Measurements from ENCODE around the gene SLX4. TPM values are rescaled to one million over a fixed set of nuclear protein-coding genes. Genes with fewer than 3 reads are reported as not detected.

The SLX4 gene
- polyA plus RNA-seq, 4 donors = 1.1 to 6.0 (median 2.7) TPM

GRCh38 chr16:3564130-3564888 is 47.1 kb downstream of the SLX4 start:
- 93 to 95% (median 94%) methylated on average over 38 to 43 of the region's 43 CpGs for WGBS, 3 donors
- no peaks in the 10 kb centered on the region for H3K9me3 ChIP-seq (ENCODE audit: control insufficient read depth in 2 of 2, insufficient read depth in 1 of 2, low read depth in 1 of 2, low read length in 1 of 2)
- peaks cover 0 to 9% (median 5%) of the 10 kb centered on the region in 3 donors for H3K36me3 ChIP-seq (ENCODE audit: control insufficient read depth in 3 of 3, insufficient read depth in 2 of 3, low read depth in 1 of 3, low read length in 3 of 3)
- FAIRE-seq = no peak
- no peak for DNase-seq
- no peak overlapping the region for H3K27ac ChIP-seq (ENCODE audit: low read depth in 1 of 3, low read length in 2 of 3)
- H3K4me3 ChIP-seq (ENCODE audit: low read depth in 1 of 3, low read length in 3 of 3) = no peak overlapping the region
- H3K27me3 ChIP-seq (ENCODE audit: control insufficient read depth in 3 of 3, insufficient read depth in 3 of 3, low read length in 3 of 3) = no peaks in the 10 kb centered on the region
- no peaks in the 10 kb centered on the region for H3K4me1 ChIP-seq (ENCODE audit: control insufficient read depth in 3 of 3, insufficient read depth in 2 of 3, low read depth in 1 of 3, low read length in 2 of 3)

- Histone ChIP-seq H3K4me1 (ENCODE audit: control insufficient read depth in 3 of 3, insufficient read depth in 2 of 3, low read depth in 1 of 3, low read length in 2 of 3) (no peaks in the 10 kb centered on the region), H3K36me3 (ENCODE audit: control insufficient read depth in 3 of 3, insufficient read depth in 2 of 3, low read depth in 1 of 3, low read length in 3 of 3) (peaks cover 0 to 9% (median 5%) of the 10 kb centered on the region in 3 donors), H3K27me3 (ENCODE audit: control insufficient read depth in 3 of 3, insufficient read depth in 3 of 3, low read length in 3 of 3) (no peaks in the 10 kb centered on the region), H3K9me3 (ENCODE audit: control insufficient read depth in 2 of 2, insufficient read depth in 1 of 2, low read depth in 1 of 2, low read length in 1 of 2) (no peaks in the 10 kb centered on the region), H3K27ac (ENCODE audit: low read depth in 1 of 3, low read length in 2 of 3) (no peak overlapping the region), H3K4me3 (ENCODE audit: low read depth in 1 of 3, low read length in 3 of 3) (no peak overlapping the region)
- DNase-seq (no peak), FAIRE-seq (no peak)
- WGBS, 3 donors = 92 to 96% (median 95%) methylated on average over 26 to 29 of the region's 29 CpGs
Measured at GRCh38 chr16:3562914-3563480, 48.4 kb downstream of the SLX4 start.

DNA sequence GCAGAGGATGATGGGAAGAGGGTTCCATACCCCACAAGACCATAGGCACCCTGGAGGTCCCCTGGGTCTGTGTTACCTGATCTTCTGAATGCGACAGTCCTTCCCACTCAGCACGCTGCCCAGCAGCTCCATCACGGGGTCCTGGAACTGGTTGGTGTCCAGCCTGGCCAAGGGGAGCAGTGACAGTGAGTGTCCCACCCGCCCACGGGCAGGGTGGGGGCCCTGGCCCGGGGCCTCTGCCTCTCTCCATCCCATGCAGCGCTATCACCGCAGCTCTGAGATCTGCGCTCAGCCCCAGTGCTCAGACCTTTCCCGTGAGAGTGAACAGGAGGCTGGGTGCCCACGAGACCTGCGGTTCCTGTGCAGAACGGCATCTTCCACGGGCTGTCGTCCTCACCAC is 49.8 kb downstream of the SLX4 start:
- Histone ChIP-seq H3K4me1 (ENCODE audit: control insufficient read depth in 3 of 3, insufficient read depth in 2 of 3, low read depth in 1 of 3, low read length in 2 of 3) (no peaks in the 10 kb centered on the region), H3K27me3 (ENCODE audit: control insufficient read depth in 3 of 3, insufficient read depth in 3 of 3, low read length in 3 of 3) (no peaks in the 10 kb centered on the region), H3K36me3 (ENCODE audit: control insufficient read depth in 3 of 3, insufficient read depth in 2 of 3, low read depth in 1 of 3, low read length in 3 of 3) (peaks cover 0 to 9% (median 5%) of the 10 kb centered on the region in 3 donors), H3K4me3 (ENCODE audit: low read depth in 1 of 3, low read length in 3 of 3) (no peak overlapping the region), H3K9me3 (ENCODE audit: control insufficient read depth in 2 of 2, insufficient read depth in 1 of 2, low read depth in 1 of 2, low read length in 1 of 2) (no peaks in the 10 kb centered on the region), H3K27ac (ENCODE audit: low read depth in 1 of 3, low read length in 2 of 3) (no peak overlapping the region)
- FAIRE-seq (no peak), DNase-seq (no peak)
- 92 to 93% (median 92%) methylated on average over 15 of the region's 15 CpGs for WGBS, 3 donors

GRCh38 chr16:3554351-3554928 is 57.0 kb downstream of the SLX4 start:
- Histone ChIP-seq H3K9me3 (ENCODE audit: control insufficient read depth in 2 of 2, insufficient read depth in 1 of 2, low read depth in 1 of 2, low read length in 1 of 2) (no peaks in the 10 kb centered on the region), H3K27me3 (ENCODE audit: control insufficient read depth in 3 of 3, insufficient read depth in 3 of 3, low read length in 3 of 3) (no peaks in the 10 kb centered on the region), H3K4me1 (ENCODE audit: control insufficient read depth in 3 of 3, insufficient read depth in 2 of 3, low read depth in 1 of 3, low read length in 2 of 3) (no peaks in the 10 kb centered on the region), H3K27ac (ENCODE audit: low read depth in 1 of 3, low read length in 2 of 3) (no peak overlapping the region), H3K36me3 (ENCODE audit: control insufficient read depth in 3 of 3, insufficient read depth in 2 of 3, low read depth in 1 of 3, low read length in 3 of 3) (peaks cover 0 to 2% (median 0%) of the 10 kb centered on the region in 3 donors), H3K4me3 (ENCODE audit: low read depth in 1 of 3, low read length in 3 of 3) (no peak overlapping the region)
- no peak for FAIRE-seq
- 93% methylated on average over 7 of the region's 7 CpGs for WGBS, 3 donors
- DNase-seq = no peak

- peaks cover 0 to 6% (median 0%) of the 10 kb centered on the region in 3 donors for H3K36me3 ChIP-seq (ENCODE audit: control insufficient read depth in 3 of 3, insufficient read depth in 2 of 3, low read depth in 1 of 3, low read length in 3 of 3)
- FAIRE-seq = no peak
- no peak for DNase-seq
- H3K27ac ChIP-seq (ENCODE audit: low read depth in 1 of 3, low read length in 2 of 3) = no peak overlapping the region
- H3K9me3 ChIP-seq (ENCODE audit: control insufficient read depth in 2 of 2, insufficient read depth in 1 of 2, low read depth in 1 of 2, low read length in 1 of 2) = no peaks in the 10 kb centered on the region
- 76 to 88% (median 80%) methylated on average over 11 of the region's 11 CpGs for WGBS, 3 donors
- H3K27me3 ChIP-seq (ENCODE audit: control insufficient read depth in 3 of 3, insufficient read depth in 3 of 3, low read length in 3 of 3) = no peaks in the 10 kb centered on the region
- H3K4me1 ChIP-seq (ENCODE audit: control insufficient read depth in 3 of 3, insufficient read depth in 2 of 3, low read depth in 1 of 3, low read length in 2 of 3) = no peaks in the 10 kb centered on the region
- no peak overlapping the region for H3K4me3 ChIP-seq (ENCODE audit: low read depth in 1 of 3, low read length in 3 of 3)
Measured at GRCh38 chr16:3553138-3553923, 58.1 kb downstream of the SLX4 start.

DNA sequence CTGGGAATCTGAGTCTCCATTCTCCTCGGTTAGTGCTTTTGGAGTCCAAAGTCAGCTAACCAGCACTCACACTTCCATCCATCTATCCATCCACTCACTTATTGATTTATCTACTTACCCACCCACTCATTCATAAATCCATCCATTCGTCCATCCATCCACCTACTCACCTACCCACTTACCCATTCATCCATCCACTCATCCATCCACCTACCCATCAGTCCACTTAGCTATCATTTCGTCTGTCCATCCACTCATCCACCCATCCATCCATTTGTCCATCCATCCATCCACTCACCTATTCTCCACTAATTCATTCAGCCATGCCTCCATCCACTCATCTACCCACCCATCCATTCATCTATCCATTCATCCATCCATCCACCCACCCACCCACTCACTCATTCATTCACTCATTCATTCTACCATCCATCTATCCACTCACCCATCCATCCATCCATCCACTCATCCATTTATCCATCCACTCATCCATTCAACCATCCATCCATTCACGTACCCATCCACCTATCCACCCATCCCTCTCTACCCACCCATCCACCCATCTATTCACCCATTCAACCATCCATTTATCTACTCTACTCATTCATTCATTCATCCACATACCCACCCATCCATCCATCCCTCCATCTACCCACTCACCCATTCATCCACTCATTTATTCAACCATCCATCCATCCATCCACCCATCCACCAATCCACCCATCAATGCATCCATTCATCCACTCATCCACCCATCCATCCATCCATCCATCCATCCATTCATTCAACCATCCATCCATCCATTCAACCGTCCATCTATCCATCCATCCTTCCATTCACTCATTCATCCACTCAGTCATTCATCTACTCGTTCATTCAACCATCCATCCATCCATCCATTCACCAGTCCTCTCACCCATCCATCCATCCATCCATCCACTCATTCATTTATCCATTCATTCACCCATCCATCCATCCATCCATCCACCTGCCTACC is 60.3 kb downstream of the SLX4 start:
- Histone ChIP-seq H3K4me3 (ENCODE audit: low read depth in 1 of 3, low read length in 3 of 3) (no peak overlapping the region), H3K36me3 (ENCODE audit: control insufficient read depth in 3 of 3, insufficient read depth in 2 of 3, low read depth in 1 of 3, low read length in 3 of 3) (peaks cover 0 to 10% (median 0%) of the 10 kb centered on the region in 3 donors), H3K27me3 (ENCODE audit: control insufficient read depth in 3 of 3, insufficient read depth in 3 of 3, low read length in 3 of 3) (no peaks in the 10 kb centered on the region), H3K9me3 (ENCODE audit: control insufficient read depth in 2 of 2, insufficient read depth in 1 of 2, low read depth in 1 of 2, low read length in 1 of 2) (no peaks in the 10 kb centered on the region), H3K27ac (ENCODE audit: low read depth in 1 of 3, low read length in 2 of 3) (no peak overlapping the region), H3K4me1 (ENCODE audit: control insufficient read depth in 3 of 3, insufficient read depth in 2 of 3, low read depth in 1 of 3, low read length in 2 of 3) (no peaks in the 10 kb centered on the region)
- no peak for FAIRE-seq
- DNase-seq = no peak
- 92 to 96% (median 96%) methylated on average over 6 of the region's 6 CpGs for WGBS, 3 donors

GRCh38 chr16:3549906-3550305 is 61.5 kb downstream of the SLX4 start:
- Histone ChIP-seq H3K27ac (ENCODE audit: low read depth in 1 of 3, low read length in 2 of 3) (no peak overlapping the region), H3K4me1 (ENCODE audit: control insufficient read depth in 3 of 3, insufficient read depth in 2 of 3, low read depth in 1 of 3, low read length in 2 of 3) (no peaks in the 10 kb centered on the region), H3K27me3 (ENCODE audit: control insufficient read depth in 3 of 3, insufficient read depth in 3 of 3, low read length in 3 of 3) (no peaks in the 10 kb centered on the region), H3K9me3 (ENCODE audit: control insufficient read depth in 2 of 2, insufficient read depth in 1 of 2, low read depth in 1 of 2, low read length in 1 of 2) (no peaks in the 10 kb centered on the region), H3K4me3 (ENCODE audit: low read depth in 1 of 3, low read length in 3 of 3) (no peak overlapping the region), H3K36me3 (ENCODE audit: control insufficient read depth in 3 of 3, insufficient read depth in 2 of 3, low read depth in 1 of 3, low read length in 3 of 3) (peaks cover 0 to 10% (median 0%) of the 10 kb centered on the region in 3 donors)
- no peak for FAIRE-seq
- DNase-seq = no peak
- 94 to 100% (median 97%) methylated on average over 2 of the region's 2 CpGs for WGBS, 3 donors
